Stimulated activated CD4-positive, alpha-beta T cell treated with anti-CD3 and anti-CD28 coated beads, Interleukin-4, amount 100 ng/mL, for 24 hours (primary cell): ENCODE measurements around the gene MZF1.
"Not testable (repeated sequence)": the region's sequence is repeated elsewhere in the genome, so short reads cannot be mapped to it uniquely, and the experiment has no call there.

Experiments
- DNase-seq: peaks from one replicate; pipeline ENCODE4 v3.0.0-alpha.2; 2020

Gene MZF1

GRCh38 chr19:58554494-58555368 lies 18.4 kb downstream of the MZF1 start, which contains the start of gene CHMP2A:
CHMP2A (minus strand) TSS chr19:58555105; CDS start chr19:58554212, 893 bp downstream.
- peak; percentile 99 for DNase-seq

GRCh38 chr19:58553799-58554493 lies 19.2 kb downstream of the MZF1 start:
- DNase-seq: no peak

GRCh38 chr19:58552655-58553054 lies 20.5 kb downstream of the MZF1 start:
- no peak for DNase-seq

DNA sequence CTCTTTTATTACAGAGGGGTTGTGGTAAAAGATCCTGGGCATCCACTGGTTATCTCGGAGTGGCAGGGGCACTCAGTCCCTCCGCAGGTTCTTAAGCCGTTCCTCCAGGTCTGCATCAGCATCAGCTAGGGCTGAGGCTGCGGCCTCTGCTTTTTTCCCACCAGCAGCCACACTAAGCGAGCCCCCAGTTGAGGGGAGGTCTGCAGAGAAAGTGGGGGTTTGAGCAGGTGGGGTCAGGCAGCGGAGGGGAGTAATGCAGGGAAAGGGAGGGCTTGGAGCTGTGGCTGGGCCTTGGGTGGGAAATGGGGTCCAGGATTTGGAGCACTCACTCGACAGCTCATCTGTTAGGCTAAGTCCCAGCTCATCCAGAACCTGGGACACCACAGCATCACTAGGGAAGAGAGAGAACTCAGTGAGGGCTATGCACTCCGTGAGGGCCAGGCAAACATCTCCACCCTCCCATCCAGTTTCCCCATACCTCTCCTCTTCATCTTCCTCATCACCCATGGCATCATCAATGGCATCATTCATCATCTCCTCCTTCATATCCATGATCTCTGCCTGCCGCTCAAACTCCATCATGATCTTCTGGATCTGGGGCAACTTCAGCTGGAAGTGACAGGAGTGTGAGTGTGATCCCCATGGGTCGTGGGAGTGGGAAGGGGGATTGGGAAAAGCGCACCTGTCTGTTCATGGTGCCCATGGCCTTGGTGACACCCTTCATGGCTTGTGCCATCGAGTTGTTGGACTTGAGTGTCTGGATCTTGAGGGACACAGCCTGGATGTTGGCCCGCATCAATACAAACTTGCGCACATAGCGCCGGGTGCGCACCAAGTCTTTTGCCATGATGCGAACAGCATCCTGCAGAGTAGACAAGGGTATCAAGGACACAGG lies 21.3 kb downstream of the MZF1 start:
- DNase-seq: no peak

- DNase-seq: no peak
Measured at GRCh38 chr19:58551123-58551497, 22.0 kb downstream of the MZF1 start.

GRCh38 chr19:58550362-58551122 lies 22.6 kb downstream of the MZF1 start:
- no peak for DNase-seq

- DNase-seq: no peak
Measured at GRCh38 chr19:58549664-58550361, 23.3 kb downstream of the MZF1 start.

- DNase-seq: no peak
Measured at GRCh38 chr19:58548859-58549663, 24.1 kb downstream of the MZF1 start.

GRCh38 chr19:58547323-58548312 lies 25.5 kb downstream of the MZF1 start:
- no peak for DNase-seq

- no peak for DNase-seq
Measured at GRCh38 chr19:58546019-58546530, 27.1 kb downstream of the MZF1 start.

GRCh38 chr19:58545286-58546018 lies 27.7 kb downstream of the MZF1 start:
- no peak for DNase-seq

GRCh38 chr19:58544591-58545285 lies 28.4 kb downstream of the MZF1 start:
- peak; percentile 71 for DNase-seq

DNA sequence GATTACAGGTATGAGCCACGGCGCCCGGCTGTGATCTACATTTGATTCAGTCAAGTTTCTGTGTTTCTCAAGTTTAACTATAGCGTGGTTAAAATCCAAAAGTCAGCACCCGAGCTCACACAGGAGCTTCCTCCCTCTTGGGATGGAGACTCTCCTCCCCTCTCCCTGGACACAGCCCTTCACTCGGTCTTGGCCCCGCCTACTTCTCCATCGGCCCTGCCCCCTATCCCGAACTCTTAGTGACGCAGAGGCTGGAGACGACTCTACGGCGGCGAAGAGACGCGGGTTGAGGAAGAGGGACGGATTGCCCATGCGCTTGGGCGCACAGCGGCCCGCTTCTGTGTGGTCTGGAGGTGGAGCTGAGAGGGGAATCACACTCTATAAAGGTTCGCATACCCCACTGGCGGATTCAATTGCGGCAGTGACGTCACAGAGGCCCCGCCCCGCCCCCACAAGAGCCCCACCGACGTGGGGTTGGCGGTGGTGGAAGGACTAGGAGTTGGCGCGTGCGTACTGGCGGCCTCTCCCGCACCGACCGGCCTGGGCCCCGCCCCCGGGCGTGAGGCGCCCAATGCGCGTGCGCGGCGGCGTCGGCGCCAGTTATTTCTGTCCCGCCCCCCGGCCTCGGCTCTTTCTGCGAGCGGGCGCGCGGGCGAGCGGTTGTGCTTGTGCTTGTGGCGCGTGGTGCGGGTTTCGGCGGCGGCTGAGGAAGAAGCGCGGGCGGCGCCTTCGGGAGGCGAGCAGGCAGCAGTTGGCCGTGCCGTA lies 29.1 kb downstream of the MZF1 start, which contains the start of gene TRIM28:
TSS of gene TRIM28 (plus strand) at position 239 of the 765 bp plus-strand sequence. CDS start 694 bp downstream, outside the sequence.
- peak; percentile 100 for DNase-seq

DNA sequence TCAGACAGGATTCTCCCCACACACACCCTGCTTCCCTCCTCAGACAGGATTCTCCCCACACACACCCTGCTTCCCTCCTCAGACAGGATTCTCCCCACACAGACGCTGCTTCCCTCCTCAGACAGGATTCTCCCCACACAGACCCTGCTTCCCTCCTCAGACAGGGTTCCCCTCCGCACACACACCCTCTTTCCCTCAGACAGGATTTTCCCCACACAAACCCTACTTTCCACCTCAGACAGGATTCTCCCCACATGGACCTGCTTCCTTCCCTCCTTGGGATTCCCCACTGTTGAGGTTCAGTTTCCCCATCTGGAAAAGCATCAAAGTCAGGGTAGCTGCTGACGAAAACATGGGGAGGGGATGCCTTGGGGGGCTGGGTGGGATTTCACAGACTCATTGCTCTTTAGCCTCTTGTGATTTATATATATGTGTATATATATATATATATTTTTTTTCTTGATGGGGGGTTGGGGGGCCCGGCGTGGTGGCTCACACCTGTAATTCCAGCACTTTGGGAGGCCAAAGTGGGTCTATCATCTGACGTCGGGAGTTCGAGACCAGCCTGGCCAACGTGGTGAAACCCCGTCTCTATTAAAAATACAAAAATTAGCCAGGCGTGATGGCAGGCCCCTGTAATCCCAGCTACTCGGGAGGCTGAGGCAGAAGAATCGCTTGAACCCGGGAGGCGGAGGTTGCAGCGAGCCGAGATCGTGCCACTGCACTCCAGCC lies 30.3 kb downstream of the MZF1 start:
- not testable (repeated sequence) for DNase-seq

- not testable (repeated sequence) for DNase-seq
Measured at GRCh38 chr19:58539169-58539559, 34.0 kb downstream of the MZF1 start.
